Left hindlimb (tissue), 1 donor: Measurements from ENCODE around the gene CAMTA1.

Source experiments
- DNase-seq: peaks from one replicate; pipeline ENCODE4 v3.0.0-alpha.2; 2018

CAMTA1 gene

DNA sequence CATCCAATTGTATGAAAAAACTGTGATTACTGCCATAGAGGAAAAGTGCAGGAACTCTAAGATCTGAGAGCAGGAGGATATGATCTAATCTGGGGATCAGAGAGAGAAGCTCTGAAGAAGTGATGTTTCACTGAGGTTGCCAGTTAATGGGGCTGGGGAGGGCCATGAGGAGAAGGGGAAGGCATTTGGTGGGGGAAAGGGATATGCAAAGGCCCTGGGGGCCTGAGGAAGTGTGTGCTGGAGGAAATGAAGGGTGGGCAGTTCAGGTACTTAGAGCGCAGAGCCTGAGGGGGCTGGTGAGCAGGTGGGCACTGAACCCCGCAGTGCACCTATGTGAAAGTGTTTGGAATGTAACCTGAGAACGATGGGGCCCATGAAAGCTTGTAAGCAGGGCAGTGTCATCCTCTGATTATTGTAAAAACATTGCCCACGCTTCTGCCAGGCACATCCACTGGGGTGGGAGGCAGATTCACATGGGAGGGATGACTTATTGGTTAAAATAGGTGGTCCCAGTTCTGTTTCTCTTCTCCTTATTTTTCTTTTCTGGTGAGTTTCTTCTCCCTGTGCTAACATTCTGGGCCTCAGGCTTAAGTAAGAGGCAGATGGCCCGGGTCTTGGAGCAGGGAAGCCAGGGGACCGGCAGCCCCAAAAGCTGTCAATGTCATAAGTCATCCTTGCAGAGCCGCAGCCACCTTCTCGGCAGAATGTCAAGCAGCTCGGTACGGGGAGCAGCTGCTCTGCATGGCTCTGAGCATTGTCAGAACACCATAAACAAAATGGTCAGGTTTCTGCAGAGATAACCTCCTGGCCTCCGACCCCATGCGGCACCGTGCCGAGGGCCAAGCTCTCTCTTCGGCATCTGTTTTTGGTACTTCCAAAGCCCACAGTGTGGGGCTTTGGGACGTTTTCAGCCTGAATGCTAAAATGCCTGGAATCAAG lies 493.8 kb downstream of the CAMTA1 start:
- no peak for DNase-seq

DNA sequence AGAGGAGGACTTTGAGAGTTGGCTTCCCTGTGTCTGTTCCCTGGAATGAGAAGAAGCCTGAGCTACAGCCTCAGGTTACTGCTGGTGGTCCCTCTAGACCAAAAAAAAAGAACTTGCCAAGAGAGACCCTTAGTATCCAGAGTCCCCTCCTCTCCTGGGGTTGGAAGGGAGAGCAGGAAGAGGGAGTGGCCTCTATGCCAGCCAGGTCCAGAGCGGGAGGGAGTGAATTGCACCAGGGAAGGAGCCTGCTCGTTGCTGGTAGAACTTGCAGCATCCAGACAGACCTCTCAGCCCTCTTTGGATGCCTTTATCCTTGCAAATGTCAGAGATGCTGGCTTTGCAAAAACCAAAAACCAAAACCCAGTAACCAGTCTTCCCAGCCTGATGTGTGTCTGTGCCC lies 494.5 kb downstream of the CAMTA1 start:
- DNase-seq = no peak

DNA sequence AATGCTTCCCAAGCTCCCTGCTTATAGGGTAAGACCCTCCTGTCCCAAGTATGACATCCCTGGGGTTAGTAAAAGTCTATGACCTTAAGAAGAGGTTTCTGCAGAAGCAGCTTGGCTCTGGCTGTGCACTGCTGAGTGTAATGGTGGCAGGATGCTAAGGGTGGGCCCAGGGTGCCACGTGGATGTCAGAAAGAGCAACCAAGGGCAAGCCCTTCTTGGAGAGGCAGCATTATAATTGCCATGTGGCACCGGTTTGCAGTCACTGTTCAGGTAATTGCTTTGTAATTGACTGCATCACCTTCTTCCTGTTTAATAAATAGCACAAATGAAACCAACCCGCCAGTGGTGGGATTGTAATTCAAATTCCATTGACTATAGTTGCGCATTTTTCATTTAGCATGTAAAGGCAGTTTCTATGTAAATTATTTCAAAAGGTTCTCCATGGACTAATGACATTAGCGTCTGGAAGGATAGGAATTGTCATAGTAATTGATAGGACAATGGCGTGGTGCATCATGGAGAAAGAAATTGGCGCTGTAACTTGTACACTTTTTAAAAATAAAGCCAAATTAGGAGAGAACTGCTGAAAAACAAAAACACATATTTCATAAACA lies 495.2 kb downstream of the CAMTA1 start:
- no peak for DNase-seq

DNA sequence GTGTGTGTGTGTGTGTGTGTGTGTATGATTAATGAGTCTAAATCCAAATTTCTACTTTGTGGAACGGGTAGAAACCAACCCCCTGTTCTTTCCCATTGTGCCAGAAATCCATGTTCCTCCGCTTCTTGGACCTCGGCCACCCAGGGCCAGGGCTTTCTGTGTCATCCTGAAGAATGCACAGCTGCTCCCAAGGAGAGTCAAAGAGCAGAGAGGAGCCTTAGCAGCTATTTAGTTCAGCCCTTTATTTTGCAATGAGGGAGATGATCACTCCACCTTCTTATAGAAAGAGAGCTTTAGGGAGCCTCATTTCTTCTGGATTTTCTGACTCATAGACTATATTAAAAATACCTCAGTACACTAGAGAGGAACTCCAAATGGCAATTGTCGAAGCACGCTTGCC lies 496.6 kb downstream of the CAMTA1 start:
- DNase-seq = no peak

DNA sequence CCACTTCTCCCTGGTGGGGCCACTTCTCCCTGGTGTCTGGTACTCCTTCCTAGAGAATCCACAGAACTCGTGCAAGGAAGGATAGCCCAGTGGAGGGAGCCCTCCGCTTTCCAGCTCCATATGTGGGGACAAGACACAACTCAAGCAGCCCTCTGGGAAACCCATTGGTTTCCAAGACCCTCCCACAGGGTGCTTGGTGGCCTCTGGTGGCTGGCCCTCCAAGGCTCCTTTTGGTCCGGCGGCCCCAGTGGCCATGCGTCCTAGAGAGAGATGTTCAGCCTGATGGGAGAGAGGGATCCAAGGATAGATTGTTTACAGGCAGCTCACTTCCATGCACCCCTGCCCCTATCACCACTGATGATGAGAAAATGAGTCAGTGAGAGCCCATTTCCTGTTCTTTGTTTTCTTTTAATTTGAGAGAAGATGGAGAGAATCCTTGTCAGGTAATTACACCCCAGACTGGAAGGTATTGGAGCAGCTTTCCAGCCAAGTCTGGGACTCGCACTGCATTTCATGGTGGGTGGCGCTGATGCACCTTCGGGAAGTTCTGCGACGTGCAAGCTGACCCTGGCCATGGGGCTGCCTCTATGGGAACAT lies 499.7 kb downstream of the CAMTA1 start:
- DNase-seq = no peak

DNA sequence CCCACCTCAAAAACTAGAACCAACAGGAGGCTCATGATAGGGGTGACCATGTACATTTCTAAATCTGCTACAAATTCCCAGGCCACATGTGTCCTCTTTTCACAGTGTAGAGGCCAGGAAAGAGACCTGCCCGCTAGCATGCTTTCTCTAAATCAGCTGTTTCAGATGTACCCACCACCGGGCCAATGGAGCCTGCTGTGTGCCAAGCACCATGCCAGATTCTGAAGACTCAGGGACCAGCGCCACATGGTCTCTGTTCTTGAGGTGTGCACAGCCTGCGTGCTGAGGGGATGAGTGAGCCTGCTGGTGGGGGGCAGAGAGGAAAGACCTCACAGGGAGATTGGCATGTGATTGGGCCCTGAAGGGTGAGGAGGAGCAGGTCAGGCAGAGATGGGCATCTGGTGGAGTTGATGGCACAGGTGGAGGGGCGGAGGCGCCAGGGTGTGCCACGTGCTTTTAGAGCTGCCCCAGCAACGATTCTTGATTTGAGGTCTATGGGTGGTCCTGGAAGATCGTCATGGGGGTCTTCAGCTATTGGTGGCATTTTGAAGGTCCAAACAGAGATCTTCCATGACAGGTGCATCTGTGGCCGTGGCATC lies 500.7 kb downstream of the CAMTA1 start:
- DNase-seq = no peak

DNA sequence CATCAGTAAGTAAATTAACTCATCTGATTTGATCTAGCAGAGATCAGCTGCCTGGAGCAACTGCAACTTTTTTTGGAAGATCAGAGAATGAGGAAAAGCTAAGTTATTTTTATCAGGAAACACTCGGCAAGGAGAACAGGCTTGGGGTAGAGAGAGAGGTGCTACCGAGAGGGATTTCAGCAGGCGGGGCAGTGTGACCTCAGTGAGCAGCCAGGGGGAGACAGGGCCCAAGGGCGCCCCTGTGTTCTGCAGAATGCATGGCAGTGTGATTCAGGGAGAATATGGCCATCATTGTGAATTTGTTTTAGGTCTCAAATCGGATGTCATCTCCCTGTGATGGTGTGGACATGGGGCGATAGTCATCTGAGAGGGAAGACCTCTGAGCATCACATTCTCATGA lies 501.8 kb downstream of the CAMTA1 start:
- DNase-seq = no peak

DNA sequence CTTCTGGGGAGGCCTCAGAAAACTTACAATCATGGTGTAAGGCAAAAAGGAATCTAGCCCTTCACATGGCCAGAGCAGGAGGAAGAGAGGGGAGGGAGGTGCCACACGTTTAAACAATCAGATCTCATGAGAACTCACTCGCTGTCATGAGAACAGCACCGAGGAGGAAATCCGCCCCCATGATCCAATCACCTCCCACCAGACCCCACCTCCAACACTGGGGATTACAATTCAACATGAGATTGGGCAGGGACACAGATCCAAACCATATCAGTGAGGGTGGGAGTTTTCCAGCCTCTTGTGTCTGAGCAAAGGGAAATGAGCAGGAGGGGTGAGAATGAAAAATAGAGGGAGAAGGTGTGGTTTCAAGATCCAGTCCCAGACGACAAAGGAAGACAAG lies 503.7 kb downstream of the CAMTA1 start:
- no peak for DNase-seq

DNA sequence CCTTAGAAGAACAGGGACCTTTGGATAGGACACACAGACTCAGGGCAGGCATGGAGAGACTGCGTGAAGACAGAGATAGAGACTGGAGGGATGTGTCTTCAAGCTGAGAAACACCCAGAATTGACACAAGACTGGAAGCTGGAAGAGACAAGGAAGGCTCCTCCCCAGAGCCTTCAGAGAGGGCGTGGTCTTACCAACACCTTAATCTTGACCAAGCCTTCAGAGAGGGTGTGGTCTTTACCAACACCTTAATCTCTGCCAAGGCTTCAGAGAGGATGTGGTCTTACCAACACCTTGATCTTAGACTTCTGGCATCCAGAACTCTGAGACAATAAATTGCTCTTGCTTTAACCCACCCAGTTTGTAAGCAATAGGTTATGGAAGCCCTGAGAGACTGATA lies 504.4 kb downstream of the CAMTA1 start:
- no peak for DNase-seq

DNA sequence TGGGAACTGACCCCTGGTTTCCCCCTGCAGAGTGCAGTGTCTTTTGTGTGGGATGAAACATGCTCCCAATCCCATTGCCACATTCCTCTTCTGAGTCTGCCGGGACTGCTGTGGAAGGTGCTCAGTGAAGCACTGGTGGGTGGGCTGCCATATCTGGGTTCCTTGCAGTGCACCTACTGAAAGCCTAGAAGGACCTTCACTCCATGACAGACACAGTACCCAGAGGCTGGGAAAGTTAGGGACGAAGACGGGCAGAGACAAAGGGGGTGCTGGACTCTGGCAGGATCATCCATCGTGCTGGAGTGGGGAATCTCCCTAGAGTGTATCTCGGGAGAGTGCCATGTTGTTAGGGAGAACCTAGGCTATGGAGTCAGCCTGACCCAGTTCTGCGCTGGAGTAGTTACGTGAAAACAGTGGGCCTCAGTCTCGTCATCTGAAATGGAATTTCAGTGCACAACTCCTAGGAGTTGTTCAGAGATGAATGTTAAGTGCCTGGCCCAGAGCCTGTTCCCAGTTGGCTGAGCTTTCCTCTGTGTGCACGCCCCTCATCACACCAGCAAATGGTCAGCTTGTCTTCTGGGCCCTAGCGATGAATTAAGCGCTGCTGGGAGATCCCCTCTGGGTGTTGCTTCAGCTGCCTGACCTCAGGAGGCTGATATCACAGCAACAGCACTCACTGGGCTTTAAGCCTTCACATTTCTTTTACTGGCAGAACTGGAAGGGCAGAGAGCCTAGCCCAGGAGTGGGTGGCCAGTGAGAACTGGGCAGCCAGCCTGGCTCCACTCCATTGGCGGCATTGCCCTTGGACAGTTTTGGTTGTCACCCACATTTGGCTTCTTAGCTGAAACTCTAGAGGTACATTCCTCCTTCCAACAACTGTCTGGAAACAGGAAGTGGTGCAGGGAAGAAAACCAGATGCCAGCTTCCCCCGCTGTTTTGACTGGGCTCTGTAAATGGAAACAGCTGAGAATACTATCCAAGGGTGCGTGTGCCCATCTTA lies 506.0 kb downstream of the CAMTA1 start:
- peak; percentile 79 for DNase-seq

DNA sequence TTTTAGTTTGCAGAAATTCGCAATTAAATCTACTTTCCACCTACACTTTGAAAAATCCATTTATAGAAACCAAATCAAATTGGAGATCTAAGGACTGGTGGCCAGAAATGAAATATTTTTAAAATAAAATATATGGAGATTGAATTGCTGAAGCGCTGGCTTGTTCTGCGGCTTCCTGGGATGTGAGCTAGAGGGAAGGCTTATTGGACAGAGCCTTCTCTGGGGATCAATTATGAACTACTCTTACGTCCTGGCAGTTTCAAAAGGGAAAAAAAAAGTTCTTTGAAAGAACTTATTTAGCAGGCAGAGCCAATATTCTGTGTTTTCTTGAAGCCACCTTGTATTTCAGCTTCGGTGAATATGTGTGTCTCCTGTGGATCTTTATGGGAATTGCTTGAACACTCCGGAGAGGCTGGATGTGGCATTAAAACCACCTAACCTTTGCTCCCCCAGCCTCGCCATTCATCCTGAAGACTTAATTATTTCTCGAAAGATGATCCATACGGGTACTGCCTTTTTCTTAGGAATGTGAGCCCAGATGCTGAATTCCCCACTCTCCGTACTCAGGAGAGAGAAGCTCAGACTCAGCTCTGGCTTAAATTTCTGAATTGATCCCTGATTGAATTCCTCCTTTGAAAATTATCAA lies 506.9 kb downstream of the CAMTA1 start:
- no peak for DNase-seq

DNA sequence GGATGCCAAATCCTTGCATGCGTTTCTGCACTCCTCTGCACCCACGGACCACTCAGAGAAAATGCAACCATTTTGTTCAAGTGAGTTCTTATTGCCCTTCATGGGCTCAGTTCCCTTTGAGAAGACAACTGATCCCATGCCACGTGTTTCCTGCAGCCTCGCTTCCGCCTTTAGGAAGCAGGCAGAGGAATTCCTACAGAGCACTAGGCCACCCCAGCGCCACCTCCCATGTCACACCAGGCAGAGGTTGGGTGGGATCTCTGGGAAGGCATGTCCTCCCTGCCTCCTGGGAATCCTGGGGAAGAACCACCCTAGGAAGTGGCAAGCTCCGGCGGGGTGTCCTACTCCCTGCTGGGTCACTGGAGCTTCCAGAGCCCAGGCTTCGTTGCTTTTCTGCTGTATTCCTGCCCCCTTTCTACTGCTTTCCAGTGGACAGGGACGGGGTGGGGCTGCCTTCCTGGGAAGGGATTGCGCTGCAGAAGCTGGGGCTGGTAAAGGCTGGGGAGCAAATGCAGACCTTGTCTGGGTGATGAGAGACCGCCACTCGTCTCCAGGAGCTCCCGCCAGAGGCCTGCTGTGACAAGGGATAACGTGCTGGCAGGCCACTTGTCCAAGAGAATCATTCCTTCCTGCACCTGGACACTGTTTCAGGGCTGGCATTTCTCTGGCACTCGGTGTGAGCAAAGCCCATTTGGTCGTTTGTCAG lies 507.6 kb downstream of the CAMTA1 start:
- no peak for DNase-seq

DNA sequence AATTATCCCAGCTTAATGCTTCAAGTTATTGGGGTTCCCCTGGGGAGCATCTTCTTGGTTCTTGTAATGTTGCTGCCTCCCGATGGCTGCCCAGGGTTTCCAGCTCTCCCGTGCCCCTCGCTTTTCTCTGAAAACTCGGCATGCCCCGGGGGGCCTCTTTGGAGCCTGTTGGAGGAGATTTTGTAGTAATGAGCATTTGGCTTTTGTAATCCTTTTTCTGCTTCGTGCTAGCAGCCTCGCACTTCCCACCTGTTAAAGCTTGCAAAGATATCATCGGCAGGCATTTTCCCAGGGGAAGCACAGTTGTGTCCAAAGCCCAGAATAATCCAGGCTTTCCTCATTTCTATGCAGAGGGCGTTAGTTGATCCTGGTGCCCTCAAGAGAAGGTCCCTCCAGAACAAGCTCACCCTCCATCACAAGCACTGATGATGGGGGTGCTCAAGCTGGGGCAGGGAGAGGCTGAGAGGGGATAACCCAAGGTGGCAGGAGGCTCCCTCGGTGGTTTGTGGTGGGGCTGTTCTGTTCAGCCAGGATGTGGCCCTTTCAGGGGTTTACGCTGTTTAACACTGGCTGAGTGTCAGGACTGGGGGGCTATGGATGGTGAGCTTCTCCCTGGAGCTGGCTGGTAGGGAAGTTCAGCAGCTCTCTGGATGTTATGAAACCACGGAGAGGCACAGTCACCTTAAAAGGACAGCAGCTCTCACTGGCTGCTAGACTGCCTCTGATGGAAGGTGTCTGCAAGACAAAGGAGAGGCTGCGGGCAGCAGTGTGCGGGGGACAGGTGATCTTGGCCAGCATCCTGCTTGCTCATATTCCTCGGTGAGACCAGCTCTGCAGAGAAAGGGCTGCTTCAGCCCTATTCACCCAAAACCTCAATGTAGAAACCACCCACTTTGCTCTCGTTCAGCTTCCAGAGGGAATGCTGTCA lies 508.7 kb downstream of the CAMTA1 start:
- DNase-seq = no peak

DNA sequence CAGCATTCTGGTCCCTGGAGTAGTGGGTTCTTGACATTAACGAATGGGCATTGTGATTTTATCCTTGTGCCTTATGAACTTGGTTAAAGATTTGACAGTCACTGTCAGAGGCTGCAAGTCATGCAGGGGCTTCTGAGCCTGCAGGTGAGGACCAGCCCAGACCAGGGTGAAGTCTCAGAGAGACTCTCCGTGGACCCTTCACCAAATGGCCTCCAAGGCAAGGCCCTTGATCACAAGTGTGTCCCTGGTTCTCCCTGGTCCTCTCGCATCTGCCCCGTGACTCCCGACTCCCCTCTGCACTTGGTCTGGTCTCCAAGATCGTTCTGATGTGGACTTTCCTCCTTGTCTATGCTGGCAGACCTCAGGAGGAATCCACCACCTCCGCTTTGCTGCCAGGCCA lies 509.4 kb downstream of the CAMTA1 start:
- no peak for DNase-seq

DNA sequence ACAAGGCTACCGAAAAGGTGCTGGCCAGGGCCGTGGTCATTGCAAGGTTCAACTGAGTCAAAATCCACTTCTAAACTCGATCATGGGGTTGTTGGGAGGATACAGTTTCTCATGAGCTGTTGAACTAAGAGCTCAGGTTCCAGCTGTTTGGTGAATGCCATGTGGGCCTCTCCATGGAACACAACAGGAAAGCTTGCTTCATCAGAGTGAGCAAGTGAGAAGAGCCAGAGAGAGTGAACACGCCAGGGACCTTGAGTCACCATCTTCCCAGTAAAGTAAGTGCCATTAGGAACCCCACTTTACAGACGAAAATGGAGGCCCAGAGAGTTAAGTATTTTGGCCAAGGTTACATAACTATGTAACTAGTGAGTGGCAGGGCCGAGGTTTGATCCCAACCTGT lies 510.7 kb downstream of the CAMTA1 start:
- no peak for DNase-seq

DNA sequence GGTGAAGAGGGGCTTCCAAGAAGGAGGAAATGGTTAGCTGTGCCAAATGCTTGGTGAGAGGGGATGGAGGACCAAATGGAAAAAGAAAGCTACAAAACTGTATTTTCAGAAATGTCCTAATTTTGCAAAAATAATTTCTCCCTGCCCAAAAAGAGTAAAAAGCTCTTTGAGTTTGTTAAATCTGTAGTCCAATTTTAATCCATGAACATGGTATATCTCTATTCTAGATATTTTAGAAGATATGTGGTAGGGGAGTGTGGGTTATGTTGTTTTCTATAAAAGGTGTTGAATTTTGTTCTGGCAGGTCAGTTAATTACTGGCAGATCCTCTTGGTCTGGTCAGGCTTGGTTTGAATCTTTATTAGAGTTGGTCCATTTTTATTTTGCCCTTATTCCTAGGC lies 511.7 kb downstream of the CAMTA1 start:
- no peak for DNase-seq

DNA sequence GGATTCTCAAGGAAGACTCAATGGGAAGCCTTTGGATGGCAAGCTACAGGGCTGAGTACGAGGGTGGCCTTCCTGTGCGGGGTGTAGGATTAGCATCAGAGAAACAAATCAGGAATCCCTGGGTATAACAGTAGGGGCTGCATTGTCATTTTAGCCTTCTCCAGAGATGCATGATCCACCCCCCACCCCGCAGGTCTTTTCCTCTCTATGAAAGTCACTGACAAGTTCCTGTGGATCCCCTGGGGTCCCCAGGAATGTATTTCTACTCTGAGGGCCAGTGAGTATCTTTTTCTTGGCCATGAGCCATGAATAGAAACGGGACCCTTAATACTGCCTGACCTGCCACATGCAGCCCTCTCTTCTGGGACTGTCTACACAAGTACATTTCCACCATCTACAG lies 512.9 kb downstream of the CAMTA1 start:
- DNase-seq = no peak

DNA sequence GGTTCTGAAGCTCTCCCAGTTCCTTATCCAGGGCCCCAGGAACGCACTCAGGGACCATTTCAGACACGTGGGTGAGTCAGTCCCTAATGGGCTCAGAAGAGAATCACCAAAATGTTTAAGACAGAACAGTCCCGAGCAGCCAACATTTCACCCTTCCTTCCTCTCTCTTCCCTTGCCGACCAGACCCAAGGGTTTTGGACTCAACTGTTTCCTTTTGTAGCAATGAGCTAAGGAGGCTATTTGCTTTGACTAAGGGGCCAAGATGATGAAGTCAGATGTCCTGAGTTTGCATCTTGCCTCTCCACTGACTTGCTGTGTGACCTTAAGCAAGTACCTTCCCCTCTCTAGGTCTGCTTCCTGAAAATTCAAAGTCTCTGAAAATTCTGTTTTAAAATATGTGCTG lies 513.5 kb downstream of the CAMTA1 start:
- no peak for DNase-seq

DNA sequence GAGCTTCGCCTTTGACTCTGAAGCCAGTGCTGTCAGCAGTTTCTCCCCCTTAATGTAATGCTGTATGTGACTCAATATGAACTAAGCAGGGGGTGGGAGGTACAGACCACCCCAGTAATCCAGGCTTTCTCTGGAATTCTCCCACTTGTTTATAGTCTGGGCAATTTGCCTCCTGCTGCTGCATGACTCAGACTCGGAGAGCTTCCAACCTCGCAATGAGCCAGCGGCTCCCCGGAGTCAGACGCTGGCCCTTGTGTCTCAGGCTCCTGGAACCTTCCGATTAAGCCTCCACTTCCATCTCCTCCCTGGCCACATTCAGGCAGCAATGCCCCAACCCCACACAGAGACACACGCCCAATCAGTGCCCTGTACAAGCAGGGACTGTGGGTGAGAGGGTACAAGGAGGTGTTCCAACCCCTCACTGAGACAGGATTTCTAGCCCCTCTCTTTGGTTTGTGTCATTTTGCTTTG lies 514.1 kb downstream of the CAMTA1 start:
- DNase-seq = peak; percentile 86

DNA sequence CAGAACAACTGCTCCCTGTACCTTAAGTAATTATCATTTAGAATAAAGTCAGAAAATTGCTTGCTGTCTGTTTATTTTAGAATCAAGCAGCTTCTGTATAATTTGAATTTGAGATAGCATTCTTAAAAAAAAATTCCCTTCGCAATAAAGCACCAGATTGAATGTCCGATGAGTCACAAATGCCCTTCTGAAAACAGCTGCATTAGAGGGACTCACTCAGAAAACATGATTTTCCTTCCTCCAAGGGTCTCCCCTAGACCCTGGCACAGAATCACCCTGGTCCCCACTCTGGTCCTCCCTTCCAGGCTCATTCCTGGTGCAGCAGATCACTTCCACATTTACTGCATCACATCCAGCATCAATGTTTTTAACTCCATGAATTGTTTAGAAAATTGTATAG lies 514.7 kb downstream of the CAMTA1 start:
- no peak for DNase-seq
